ENCODE measurements around the gene ZFHX3. TPM values are rescaled to one million over a fixed set of nuclear protein-coding genes. Genes with fewer than 3 reads are reported as not detected.
"Not testable (repeated sequence)": the region's sequence is repeated elsewhere in the genome, so short reads cannot be mapped to it uniquely, and the experiment has no call there.

The ZFHX3 gene
- total and polyA plus RNA-seq, 2 experiments from 2014 or later = 6.7 to 12.2 TPM

- DNase-seq (ENCODE audit: low read depth in 1 of 2, low spot score in 1 of 2) = no peak
- no peak overlapping the region for H3K27ac ChIP-seq
- no peaks in the 10 kb centered on the region for H3K36me3 ChIP-seq
- H3K27me3 ChIP-seq = no peaks in the 10 kb centered on the region
- peaks cover 32% of the 10 kb centered on the region for H3K4me1 ChIP-seq (ENCODE audit: low read depth)
- no peaks in the 10 kb centered on the region for H3K9me3 ChIP-seq (ENCODE audit: low read depth)
- no peak overlapping the region for H3K4me3 ChIP-seq
- no peak for TF ChIP-seq CTCF (IDR thresholded peaks at IDR 0.05; ENCODE audit: low read depth, low read length)
Observed at GRCh38 chr16:73014768-73015167, 33.2 kb downstream of the ZFHX3 start.

GRCh38 chr16:73013974-73014373, 34.0 kb downstream of the ZFHX3 start:
- Histone ChIP-seq H3K9me3 (ENCODE audit: low read depth) (no peaks in the 10 kb centered on the region), H3K36me3 (no peaks in the 10 kb centered on the region), H3K4me3 (no peak overlapping the region), H3K27ac (no peak overlapping the region), H3K4me1 (ENCODE audit: low read depth) (peaks cover 24% of the 10 kb centered on the region), H3K27me3 (no peaks in the 10 kb centered on the region)
- DNase-seq (ENCODE audit: low read depth in 1 of 2, low spot score in 1 of 2) = no peak
- no peak for TF ChIP-seq CTCF (IDR thresholded peaks at IDR 0.05; ENCODE audit: low read depth, low read length)

- H3K36me3 ChIP-seq = no peaks in the 10 kb centered on the region
- H3K4me3 ChIP-seq = no peak overlapping the region
- H3K27ac ChIP-seq = no peak overlapping the region
- H3K27me3 ChIP-seq = no peaks in the 10 kb centered on the region
- peaks cover 18% of the 10 kb centered on the region for H3K4me1 ChIP-seq (ENCODE audit: low read depth)
- no peak for DNase-seq (ENCODE audit: low read depth in 1 of 2, low spot score in 1 of 2)
- TF ChIP-seq CTCF (IDR thresholded peaks at IDR 0.05; ENCODE audit: low read depth, low read length) = no peak
- no peaks in the 10 kb centered on the region for H3K9me3 ChIP-seq (ENCODE audit: low read depth)
Observed at GRCh38 chr16:73012341-73012740, 35.6 kb downstream of the ZFHX3 start.

- peaks cover 14% of the 10 kb centered on the region for H3K4me1 ChIP-seq (ENCODE audit: low read depth)
- no peak overlapping the region for H3K27ac ChIP-seq
- no peaks in the 10 kb centered on the region for H3K27me3 ChIP-seq
- TF ChIP-seq CTCF (IDR thresholded peaks at IDR 0.05; ENCODE audit: low read depth, low read length) = no peak
- H3K9me3 ChIP-seq (ENCODE audit: low read depth) = no peaks in the 10 kb centered on the region
- no peak for DNase-seq (ENCODE audit: low read depth in 1 of 2, low spot score in 1 of 2)
- H3K36me3 ChIP-seq = no peaks in the 10 kb centered on the region
- no peak overlapping the region for H3K4me3 ChIP-seq
Observed at GRCh38 chr16:73011926-73012325, 36.0 kb downstream of the ZFHX3 start.

- H3K4me3 ChIP-seq = no peak overlapping the region
- H3K36me3 ChIP-seq = no peaks in the 10 kb centered on the region
- H3K9me3 ChIP-seq (ENCODE audit: low read depth) = no peaks in the 10 kb centered on the region
- no peaks in the 10 kb centered on the region for H3K27me3 ChIP-seq
- no peak overlapping the region for H3K27ac ChIP-seq
- H3K4me1 ChIP-seq (ENCODE audit: low read depth) = no peaks in the 10 kb centered on the region
- no peak for DNase-seq (ENCODE audit: low read depth in 1 of 2, low spot score in 1 of 2)
- TF ChIP-seq CTCF (IDR thresholded peaks at IDR 0.05; ENCODE audit: low read depth, low read length) = no peak
Observed at GRCh38 chr16:73010150-73010676, 37.7 kb downstream of the ZFHX3 start.

- not testable (repeated sequence) for H3K36me3 ChIP-seq; H3K27ac ChIP-seq; H3K4me1 ChIP-seq (ENCODE audit: low read depth); H3K4me3 ChIP-seq; DNase-seq (ENCODE audit: low read depth in 1 of 2, low spot score in 1 of 2); H3K27me3 ChIP-seq; H3K9me3 ChIP-seq (ENCODE audit: low read depth)
Observed at GRCh38 chr16:73009710-73010109, 38.2 kb downstream of the ZFHX3 start.

All from cardiac muscle cell (in vitro differentiated cells and primary cell).